ENCODE results near the gene TFIP11.

- TF ChIP-seq EP300 (IDR thresholded peaks at IDR 0.05) (no peak), CTCF (IDR thresholded peaks at IDR 0.05) (no peak), POLR2A (IDR thresholded peaks at IDR 0.05) (no peak), POLR2AphosphoS5 (IDR thresholded peaks at IDR 0.05) (no peak)
Observed at GRCh38 chr22:26527167-26527566, 14.9 kb upstream of the TFIP11 start.
